ENCODE results near the gene PLEKHG4B.

Gene PLEKHG4B

DNA sequence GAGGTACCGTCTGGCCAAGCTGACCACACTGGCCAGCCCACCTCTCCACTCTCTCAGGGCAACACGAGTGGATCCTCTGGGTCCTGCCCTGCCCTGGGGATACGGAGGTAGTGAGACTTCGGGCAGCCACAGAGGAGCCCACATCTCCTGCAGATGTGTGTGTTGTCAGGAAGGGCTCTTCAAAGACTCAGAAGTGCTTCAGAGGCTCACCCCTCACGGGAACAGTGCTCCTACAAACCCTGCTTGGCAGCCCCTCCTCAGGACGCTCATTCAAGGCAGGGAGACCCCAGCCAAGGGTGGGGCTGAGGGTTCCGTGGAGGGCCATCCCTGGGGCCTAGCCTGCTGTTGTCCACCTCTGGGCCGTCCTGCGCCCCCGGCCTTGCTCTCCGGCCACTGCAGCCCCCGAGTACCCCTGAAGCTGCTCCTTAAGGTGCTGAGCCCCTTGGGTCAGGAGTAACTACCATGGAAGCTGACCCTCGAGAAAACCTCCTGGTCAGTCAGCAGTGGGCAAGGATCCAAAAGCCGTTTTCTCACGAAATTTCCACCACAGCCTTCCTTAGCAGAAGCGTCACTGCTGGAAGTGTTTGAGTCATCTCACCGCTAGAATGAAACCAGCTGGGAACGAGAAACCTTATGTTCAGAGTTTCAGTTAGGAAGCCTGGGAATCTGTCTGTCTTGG, 76.2 kb downstream of the PLEKHG4B start:
- in situ Hi-C loops (cut with MboI; ENCODE audit: low sequenced_read_pairs), result no loop called here

- in situ Hi-C loops (cut with MboI; ENCODE audit: low sequenced_read_pairs), result no loop called here
Measured at GRCh38 chr5:169071-169727, 77.2 kb downstream of the PLEKHG4B start.

DNA sequence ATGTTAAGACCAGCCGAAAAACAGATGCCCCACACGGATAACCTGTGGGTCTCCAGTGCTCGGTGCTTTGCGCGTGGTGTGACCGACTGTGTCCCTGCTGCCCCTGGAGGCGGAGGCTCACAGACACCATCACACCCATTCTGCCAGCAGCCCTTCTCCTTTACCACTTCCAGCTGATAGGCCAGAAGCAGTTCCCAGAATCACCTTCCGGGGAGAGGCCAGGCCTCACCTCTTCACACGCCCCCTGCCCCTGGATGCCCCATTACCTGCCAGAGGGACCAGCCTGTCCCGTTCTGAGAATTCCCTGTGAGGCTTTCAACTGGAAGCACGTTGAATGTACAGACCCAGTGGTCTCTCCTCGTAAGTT, 77.7 kb downstream of the PLEKHG4B start:
- in situ Hi-C loops (cut with MboI; ENCODE audit: low sequenced_read_pairs), result no loop called here

GRCh38 chr5:170971-171800, 79.2 kb downstream of the PLEKHG4B start:
- in situ Hi-C loops (cut with MboI; ENCODE audit: low sequenced_read_pairs), result no loop called here

DNA sequence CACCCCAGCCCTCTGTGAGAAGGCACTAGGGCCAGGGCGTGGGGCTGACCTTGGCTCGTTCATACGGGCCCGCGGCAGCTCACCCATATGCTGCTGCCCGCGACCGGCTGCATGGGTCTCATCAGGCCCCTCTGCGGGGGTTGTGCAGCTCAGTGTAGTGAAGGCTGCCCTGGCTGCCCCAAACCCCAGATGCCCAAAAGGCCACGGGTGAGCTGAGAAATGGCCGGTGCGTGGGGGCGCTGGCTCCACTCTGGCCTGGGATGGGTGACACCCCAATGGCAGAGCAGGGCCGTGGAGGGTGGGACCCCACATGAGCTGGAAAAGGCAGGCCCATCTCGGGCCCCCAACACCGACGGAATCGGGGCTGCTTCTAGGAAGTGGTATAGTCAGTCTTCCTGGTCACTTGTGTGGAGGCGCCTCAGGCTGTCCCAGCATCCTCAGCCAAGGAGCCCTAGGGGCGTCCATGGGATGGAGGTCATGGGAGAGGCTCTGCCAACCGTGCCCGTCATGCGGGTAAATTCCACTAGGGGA, 79.9 kb downstream of the PLEKHG4B start:
- in situ Hi-C loops (cut with MboI; ENCODE audit: low sequenced_read_pairs), result no loop called here

GRCh38 chr5:172421-172820, 80.5 kb downstream of the PLEKHG4B start:
- in situ Hi-C loops (cut with MboI; ENCODE audit: low sequenced_read_pairs), result no loop called here

- in situ Hi-C loops (cut with MboI; ENCODE audit: low sequenced_read_pairs), result no loop called here
Measured at GRCh38 chr5:172841-173251, 80.9 kb downstream of the PLEKHG4B start.

DNA sequence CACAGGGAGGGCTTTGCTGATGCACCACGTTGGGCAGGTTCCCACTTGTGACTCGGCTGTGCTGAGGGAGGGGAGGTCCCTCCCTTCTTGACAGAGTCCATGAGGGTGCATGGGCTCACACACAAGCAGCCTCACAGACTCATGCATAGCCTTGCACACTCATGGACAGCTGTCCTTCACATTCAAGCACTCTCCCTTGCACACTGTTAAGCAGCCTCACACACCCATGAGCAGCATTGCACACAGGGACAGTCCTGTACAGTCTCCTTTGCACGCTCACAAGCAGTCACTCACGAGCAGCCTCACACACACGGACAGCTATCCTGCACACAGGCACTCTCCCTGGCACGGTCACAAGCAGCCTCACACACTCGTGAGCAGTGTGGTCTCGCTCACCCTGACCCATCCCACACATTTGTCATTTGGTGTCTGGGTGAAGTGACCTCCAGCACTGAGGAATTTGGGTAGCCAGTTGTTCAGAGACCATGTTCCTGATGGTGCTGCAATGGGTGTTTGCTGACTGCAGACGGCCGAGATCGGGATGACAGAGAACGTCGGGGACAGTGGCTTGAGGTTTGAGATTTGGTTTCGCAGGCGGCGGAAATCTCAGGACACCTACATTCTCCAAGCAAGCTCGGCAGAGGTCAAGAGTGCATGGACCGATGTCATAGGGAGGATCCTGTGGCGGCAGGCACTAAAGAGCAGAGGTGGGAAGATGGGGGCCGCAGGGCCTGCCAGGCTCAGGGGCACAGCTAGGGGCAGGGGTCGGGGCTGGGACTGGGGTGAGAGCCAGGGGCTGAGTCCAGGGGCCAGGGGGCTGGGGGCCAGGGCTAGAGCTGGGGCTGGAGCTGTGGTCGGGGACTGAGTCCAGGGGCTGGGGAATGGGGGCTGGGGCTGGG, 81.7 kb downstream of the PLEKHG4B start:
- in situ Hi-C loops (cut with MboI; ENCODE audit: low sequenced_read_pairs), result no loop called here

- in situ Hi-C loops (cut with MboI; ENCODE audit: low sequenced_read_pairs), result no loop called here
Measured at GRCh38 chr5:174291-174600, 82.3 kb downstream of the PLEKHG4B start.

- in situ Hi-C loops (cut with MboI; ENCODE audit: low sequenced_read_pairs), result no loop called here
Measured at GRCh38 chr5:174876-175465, 83.0 kb downstream of the PLEKHG4B start.

GRCh38 chr5:176296-176823, 84.4 kb downstream of the PLEKHG4B start:
- in situ Hi-C loops (cut with MboI; ENCODE audit: low sequenced_read_pairs), result no loop called here

DNA sequence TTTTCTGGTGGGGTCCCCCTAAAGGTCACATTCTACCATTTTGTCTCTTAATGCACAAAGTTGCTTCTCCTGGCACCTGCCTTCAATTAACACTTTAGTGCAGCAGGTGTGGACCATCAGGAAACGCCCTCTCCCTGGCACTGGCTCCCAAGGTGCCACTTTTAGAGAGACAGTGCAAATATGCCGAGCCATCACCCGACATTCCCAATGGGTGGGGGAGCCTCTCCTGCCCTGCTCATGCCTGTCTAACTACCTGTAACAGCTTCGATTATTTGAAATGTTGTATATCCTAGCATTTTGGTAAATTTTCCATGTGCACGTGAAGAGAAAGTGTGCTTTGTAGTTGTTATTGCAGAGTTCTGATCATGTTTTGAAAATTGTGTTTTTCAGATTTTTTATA, 86.1 kb downstream of the PLEKHG4B start:
- in situ Hi-C loops (cut with MboI; ENCODE audit: low sequenced_read_pairs), result no loop called here

GRCh38 chr5:179401-179800, 87.4 kb downstream of the PLEKHG4B start:
- in situ Hi-C loops (cut with MboI; ENCODE audit: low sequenced_read_pairs), result no loop called here

GRCh38 chr5:180286-180918, 88.4 kb downstream of the PLEKHG4B start:
- in situ Hi-C loops (cut with MboI; ENCODE audit: low sequenced_read_pairs), result no loop called here

DNA sequence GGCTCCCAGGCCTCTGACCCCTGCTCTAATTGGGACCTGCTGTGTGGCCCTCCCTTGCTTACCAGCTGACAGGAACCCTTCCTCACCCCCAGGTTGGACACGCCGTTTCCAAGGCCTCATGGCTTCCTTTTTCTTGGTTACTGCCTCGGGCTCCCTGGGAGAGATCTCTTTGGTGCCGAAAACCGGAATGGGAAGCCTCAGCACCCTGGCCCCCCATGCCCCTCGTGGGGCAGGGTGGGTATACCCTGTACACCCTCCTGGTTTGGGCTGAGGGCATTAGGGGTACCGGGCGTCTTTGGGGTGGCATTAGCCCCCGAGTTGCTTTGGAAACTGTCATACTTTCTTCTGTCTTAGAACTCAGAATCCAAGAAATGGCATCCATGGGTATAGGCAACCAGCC, 89.2 kb downstream of the PLEKHG4B start:
- in situ Hi-C loops (cut with MboI; ENCODE audit: low sequenced_read_pairs), result no loop called here

DNA sequence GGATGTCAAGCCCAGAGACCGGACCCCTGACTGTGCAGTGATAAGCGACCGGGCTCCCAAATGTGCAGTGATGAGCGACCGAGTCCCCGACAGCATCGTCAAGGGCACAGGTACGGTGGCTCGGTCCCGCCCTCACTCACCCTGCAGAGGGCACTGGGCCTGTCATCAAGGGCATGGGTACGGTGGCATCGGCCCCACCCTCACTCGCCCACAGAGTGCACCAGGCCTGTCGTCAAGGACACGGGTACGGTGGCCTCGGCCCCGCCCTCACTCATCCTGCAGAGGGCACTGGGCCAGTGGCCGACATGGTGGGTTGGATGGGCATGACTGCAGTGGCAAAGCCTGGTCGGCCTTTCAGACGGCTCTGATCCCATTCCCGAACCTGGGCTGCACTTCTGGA, 89.6 kb downstream of the PLEKHG4B start:
- in situ Hi-C loops (cut with MboI; ENCODE audit: low sequenced_read_pairs), result no loop called here

GRCh38 chr5:182126-182525, 90.2 kb downstream of the PLEKHG4B start:
- in situ Hi-C loops (cut with MboI; ENCODE audit: low sequenced_read_pairs), result no loop called here

DNA sequence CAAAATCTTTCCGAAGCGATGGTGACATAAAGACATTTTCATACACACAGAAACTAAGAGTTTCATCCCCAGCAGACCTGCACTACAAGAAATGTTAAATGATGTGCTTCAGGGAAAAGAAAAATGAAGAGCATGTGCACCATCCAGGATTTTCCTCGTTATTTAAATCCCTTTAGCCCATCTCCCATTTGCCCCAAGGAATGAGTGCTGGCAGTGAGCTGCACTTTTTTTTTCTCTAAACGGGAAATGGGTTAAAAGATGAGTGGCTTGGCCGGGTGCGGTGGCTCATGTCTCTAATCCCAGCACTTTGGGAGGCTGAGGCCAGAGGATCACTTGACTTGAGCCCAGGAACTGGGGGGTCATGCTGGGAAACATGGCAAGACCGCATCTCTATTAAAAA, 92.5 kb downstream of the PLEKHG4B start:
- in situ Hi-C loops (cut with MboI; ENCODE audit: low sequenced_read_pairs), result no loop called here

GRCh38 chr5:185095-186070, 93.4 kb downstream of the PLEKHG4B start:
- in situ Hi-C loops (cut with MboI; ENCODE audit: low sequenced_read_pairs), result no loop called here

Data from HL-60/S4 treated with retinoic acid at 250 ng/mL for 4 days and 3 days (cell line).